HPDE6-E6E7 (cell line): ENCODE data around the gene PRKD1.

ENCODE experiments used
- DNase-seq: peaks from one replicate; pipeline ENCODE4 v3.0.0; 2011; ENCODE audit warnings: missing footprints; ENCODE audit errors: extremely low spot score

PRKD1 gene

GRCh38 chr14:29674566-29675285 is 252.9 kb downstream of the PRKD1 start:
- no peak for DNase-seq

DNA sequence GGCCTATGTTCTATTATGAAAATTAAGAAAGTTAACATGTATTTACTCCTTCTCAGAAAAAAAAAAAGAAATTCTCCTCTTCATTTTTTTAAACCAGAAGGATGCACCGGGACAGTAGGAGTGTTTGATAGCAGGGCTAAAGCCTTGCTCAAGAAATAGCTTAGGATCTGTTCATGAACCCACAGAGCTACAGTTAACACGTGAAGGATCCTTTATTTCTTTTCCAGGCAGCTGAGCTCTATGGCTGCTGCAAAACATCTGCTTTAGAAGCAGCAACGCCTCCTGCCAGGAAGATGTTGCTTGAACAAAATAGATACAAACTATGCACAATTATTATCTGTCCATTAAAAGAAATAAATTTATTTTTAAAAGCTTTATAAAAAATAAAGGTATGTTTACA is 254.8 kb downstream of the PRKD1 start:
- no peak for DNase-seq

GRCh38 chr14:29671034-29671433 is 256.6 kb downstream of the PRKD1 start:
- DNase-seq: no peak

- no peak for DNase-seq
These were observed 259.4 kb downstream of the PRKD1 start for GRCh38 chr14:29668201-29668600.

DNA sequence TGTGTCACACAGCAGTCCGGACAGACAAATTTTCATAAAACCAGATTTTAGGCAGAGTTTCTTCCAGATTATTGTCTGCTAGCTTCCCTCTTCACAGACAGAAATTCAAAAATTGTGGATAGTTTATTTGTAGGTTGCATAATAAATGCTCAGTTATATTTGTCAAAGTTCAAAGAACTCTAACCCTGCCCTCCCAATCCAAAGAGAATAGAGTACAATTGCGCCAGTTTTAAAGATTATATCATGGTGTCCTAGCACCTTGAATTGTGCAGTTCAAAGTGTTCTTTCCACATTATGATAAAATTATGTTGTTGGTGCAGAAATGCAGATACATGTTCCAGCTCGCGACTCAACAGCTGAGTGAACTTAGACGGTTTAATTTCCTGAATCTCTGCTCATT is 263.1 kb downstream of the PRKD1 start:
- DNase-seq: no peak

- DNase-seq: no peak
These were observed 264.3 kb downstream of the PRKD1 start for GRCh38 chr14:29663281-29663801.

DNA sequence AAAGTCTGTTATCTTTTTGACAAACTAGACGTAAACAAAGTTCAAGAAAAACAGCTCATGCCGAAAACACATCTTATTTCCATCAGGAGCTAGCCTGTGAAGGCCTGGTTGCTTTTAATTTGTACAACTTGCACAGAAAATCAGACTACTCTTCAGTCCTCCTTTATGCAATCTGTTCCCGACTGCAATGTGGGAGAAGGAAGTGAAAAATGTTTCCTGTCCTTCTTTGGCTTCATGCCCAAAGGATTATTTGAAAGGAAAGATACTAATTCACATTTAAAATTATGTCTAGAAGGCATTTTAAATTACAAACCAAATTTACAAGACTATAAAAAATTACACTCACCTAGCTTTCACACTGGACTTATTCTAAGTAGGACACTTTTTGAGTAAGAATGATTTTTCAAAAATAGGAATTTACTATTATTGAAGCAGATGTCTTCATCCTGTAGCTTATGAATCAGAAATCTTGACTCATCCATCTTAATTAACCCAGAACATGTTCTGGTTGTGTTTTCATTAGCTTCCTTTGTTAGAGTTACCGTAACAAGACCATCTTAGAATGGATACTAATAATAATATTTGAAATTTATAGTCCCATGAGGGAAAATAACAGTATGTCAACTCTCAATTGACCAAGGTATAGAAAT is 272.6 kb downstream of the PRKD1 start:
- no peak for DNase-seq

DNA sequence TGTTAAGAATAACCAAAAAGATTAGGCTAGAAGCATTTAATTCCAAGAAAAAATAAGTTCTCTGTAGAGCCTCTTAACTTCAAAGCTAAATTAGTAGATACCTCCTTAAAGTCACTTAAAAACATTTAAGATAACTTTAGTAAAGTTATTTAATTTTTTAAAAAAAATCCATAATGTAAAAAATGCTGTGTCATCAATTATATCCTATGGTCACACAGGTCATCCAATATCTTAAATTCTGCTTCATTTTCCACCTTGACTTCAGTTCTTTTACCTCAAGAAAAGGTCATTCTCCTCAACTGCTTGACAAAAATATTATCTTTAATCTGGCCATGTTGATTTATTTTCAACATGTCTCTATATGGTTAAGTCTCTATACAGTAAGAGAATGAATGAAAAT is 274.3 kb downstream of the PRKD1 start:
- DNase-seq: no peak

DNA sequence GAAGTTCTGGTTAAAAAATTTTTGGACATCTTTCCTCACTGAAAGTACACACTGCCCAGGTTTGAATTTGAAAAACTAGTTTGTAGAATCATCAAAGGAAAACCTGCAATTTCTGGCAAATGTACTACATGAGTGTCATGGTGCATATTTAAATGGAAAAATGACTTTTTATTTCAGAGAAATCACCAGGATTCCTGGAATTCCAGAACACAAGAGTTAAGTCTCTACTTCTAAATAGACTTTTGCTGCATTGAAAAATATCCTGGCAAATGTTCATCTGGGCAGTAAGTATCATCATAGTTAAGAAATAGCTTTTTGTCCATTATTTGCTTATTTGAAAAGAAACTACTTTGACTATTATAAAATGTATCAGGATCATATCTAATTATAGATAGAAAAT is 275.1 kb downstream of the PRKD1 start:
- no peak for DNase-seq

GRCh38 chr14:29650554-29651269 is 276.9 kb downstream of the PRKD1 start:
- DNase-seq: no peak

GRCh38 chr14:29649170-29649569 is 278.5 kb downstream of the PRKD1 start:
- DNase-seq: no peak

GRCh38 chr14:29648045-29648444 is 279.6 kb downstream of the PRKD1 start:
- DNase-seq: no peak

DNA sequence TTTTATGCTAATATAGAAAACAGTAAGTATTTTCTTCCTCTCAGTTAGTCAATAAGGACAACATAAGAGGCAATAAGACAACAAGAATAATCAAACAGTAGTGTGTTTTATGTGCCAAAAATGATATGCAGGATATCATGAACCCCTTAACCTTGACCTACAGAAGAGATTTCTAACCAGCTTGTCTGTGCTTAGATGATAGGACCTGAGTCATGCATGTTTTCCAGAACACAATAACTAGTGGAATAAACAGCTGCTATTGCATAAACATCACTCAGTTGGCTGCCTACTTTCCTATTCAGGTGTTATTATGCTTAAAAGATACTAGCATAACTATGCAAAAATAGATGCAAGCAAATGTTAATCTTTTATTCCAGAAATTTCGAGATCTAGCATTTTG is 282.5 kb downstream of the PRKD1 start:
- DNase-seq: no peak

- DNase-seq: no peak
These were observed 284.0 kb downstream of the PRKD1 start for GRCh38 chr14:29643433-29644211.

- DNase-seq: no peak
These were observed 290.2 kb downstream of the PRKD1 start for GRCh38 chr14:29637411-29637810.

DNA sequence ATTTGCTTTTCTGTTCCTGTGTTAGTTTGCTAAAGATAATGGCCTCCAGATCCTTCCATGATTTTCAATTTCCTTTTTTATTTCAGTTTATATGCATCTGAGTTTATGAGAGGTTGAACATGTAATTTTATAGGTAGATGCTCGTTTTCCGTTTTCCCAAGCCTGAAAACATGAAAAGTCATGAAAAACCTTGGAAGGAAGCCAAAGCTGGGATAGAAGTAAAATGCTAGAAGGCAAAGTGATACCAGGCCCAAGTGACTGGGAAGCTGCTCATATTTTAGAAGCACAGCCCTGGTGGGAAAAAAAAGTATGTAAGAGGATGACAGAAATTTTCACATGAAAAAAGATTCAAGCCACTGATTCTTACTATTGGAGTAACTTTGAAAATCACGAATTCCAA is 290.8 kb downstream of the PRKD1 start:
- no peak for DNase-seq

DNA sequence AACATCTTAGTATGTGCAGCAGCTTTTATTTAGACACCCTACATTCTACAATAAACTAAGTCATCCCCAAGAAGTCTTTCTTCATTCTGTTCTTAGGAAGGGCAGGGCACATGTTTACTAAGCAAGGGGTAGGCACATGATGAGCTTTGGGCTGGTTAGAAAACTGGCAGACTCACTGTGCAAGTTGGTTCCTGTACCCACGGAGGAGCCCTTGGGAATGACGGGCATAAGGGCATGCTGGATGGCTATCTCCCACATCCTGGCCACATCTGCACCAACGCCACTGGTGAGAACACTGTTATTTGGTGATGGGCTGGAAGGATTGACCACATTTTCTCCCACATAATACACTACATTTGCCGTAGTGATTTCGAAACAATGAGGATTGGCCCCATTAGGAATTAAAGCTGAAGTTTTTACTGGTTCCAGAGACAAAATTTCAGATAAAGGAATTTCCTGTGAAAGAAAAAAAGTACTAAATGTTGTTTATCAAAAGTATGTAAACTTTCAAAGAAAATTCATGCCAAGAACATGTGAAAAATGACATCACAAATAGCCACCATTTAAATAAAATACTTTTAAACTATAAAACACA is 297.0 kb downstream of the PRKD1 start:
- no peak for DNase-seq

DNA sequence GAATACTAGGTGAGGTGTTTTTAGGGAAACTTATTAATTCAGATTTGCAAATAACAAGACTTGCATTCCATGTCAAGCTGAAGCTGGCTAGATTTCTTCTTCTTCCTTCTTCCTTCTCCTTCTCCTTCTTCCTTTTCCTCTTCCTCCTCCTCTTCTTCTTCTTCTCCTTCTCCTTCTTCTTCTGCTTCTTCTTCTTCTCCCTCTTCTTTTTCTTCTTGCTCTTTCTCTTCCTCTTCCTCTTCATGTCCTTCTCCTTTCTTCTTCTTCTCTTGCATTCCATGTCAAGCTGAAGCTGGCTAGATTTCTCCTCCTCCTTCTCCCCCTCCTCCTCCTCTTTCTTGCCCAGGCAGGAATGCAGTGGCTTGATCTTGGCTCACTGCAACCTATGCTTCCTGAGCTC is 297.8 kb downstream of the PRKD1 start:
- no peak for DNase-seq

DNA sequence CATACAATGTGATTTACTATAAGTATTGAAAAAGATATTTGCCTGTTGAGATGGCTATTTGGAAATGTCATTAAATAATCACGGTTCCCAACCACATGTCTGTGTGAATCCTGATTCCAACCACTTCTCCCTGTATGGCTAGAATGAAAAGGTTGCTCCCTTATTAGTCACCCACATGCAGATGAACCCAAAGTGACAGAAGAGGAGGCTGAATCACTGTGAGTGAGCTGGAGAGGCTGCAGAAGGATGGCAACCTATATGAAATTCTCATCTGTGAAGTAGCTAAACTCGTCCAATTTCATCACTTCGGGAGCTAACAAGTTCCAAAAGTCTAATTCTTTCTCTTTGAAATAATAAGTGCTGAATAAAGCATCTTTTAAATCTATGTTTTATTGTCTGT is 300.5 kb downstream of the PRKD1 start:
- no peak for DNase-seq

GRCh38 chr14:29618323-29619067 is 309.2 kb downstream of the PRKD1 start:
- DNase-seq: no peak

GRCh38 chr14:29616922-29617321 is 310.7 kb downstream of the PRKD1 start:
- DNase-seq: no peak
